H1 (cell line): ENCODE data around the gene ZDHHC22. TPM values are rescaled to one million over a fixed set of nuclear protein-coding genes. Genes with fewer than 3 reads are reported as not detected.

Experiments
- CTCF ChIA-PET: fragments of 300-600 bp; sonication (Branson Sonifier 250); formaldehyde crosslinking; loops from one replicate; lab custom pipeline; 2021; ENCODE audit not compliant: partially characterized antibody; lab: Charles Lee
- POLR2A ChIA-PET: fragments of 300-600 bp; sonication (Branson Sonifier 250); formaldehyde crosslinking; loops from one replicate; lab custom pipeline; 2021; ENCODE audit warnings: inconsistent platforms; ENCODE audit not compliant: partially characterized antibody; lab: Charles Lee
- DNase-seq, 2 experiments: peaks; one replicate each; pipeline versions ENCODE4 v3.0.0 to v3.0.0-alpha.2; 2010 to 2022; ENCODE audit warnings: low spot score in 2 of 2, low read depth in 1 of 2, mixed read lengths in 1 of 2
- FAIRE-seq: peaks from 2 replicates; lab custom pipeline; 2011; peaks lifted over from hg19 to GRCh38; lab: Jason Lieb, UNC
- H2AFZ ChIP-seq: 2 replicates; pipeline ENCODE4 v1.8.1; 2012; ENCODE audit warnings: low read length, inconsistent platforms
- H2AK5ac ChIP-seq: 2 replicates; pipeline ENCODE4 v1.6.1; 2013; ENCODE audit warnings: low read depth, low read length
- H2BK120ac ChIP-seq: replicated peaks from 2 replicates; pipeline ENCODE3; 2013; ENCODE audit warnings: low read depth, low read length, inconsistent platforms
- H2BK12ac ChIP-seq: 2 replicates; pipeline ENCODE4 v1.6.1; 2013; ENCODE audit warnings: low read depth, low read length
- H2BK15ac ChIP-seq: 2 replicates; pipeline ENCODE4 v1.6.1; 2013; ENCODE audit warnings: low read length
- H2BK20ac ChIP-seq: 2 replicates; pipeline ENCODE4 v1.6.1; 2013; ENCODE audit warnings: low read length
- H2BK5ac ChIP-seq: 2 replicates; pipeline ENCODE4 v1.6.1; 2013; ENCODE audit warnings: low read depth, low read length
- H3K14ac ChIP-seq: 2 replicates; pipeline ENCODE4 v1.6.1; 2013; ENCODE audit warnings: inconsistent platforms; ENCODE audit not compliant: insufficient read length
- H3K18ac ChIP-seq: 2 replicates; pipeline ENCODE4 v1.6.1; 2013; ENCODE audit warnings: low read length; ENCODE audit errors: extremely low read depth
- H3K23ac ChIP-seq: 2 replicates; pipeline ENCODE4 v1.6.1; 2013; ENCODE audit warnings: inconsistent platforms; ENCODE audit not compliant: insufficient read length
- H3K23me2 ChIP-seq: 2 replicates; pipeline ENCODE4 v1.6.1; 2013; ENCODE audit warnings: low read depth, low read length
- H3K27ac ChIP-seq: 2 replicates; pipeline ENCODE4 v1.6.1; 2011; ENCODE audit warnings: low read depth, low read length, inconsistent platforms
- H3K27me3 ChIP-seq, 4 experiments: replicated peaks in 1 of 4; 1 replicate in 1 of 4; 2 replicates in 3 of 4; pipeline versions ENCODE4 v1.6.1 to v1.8.1; 2011 to 2013; ENCODE audit warnings: low read length in 3 of 4, mild to moderate bottlenecking in 3 of 4, inconsistent platforms in 2 of 4, mixed read lengths in 2 of 4, moderate library complexity in 1 of 4; ENCODE audit not compliant: control insufficient read depth in 3 of 4, insufficient read depth in 3 of 4; ENCODE audit errors: extremely low read depth in 1 of 4
- H3K36me3 ChIP-seq, 4 experiments: 2 replicates each; pipeline versions ENCODE4 v1.6.1 to v1.8.1; 2011 to 2013; ENCODE audit warnings: mild to moderate bottlenecking in 4 of 4, low read length in 3 of 4, moderate library complexity in 2 of 4, control low read depth in 1 of 4, inconsistent platforms in 1 of 4; ENCODE audit not compliant: insufficient read depth in 4 of 4, control insufficient read depth in 2 of 4
- H3K4ac ChIP-seq: replicated peaks from 2 replicates; pipeline ENCODE3; 2013; ENCODE audit warnings: low read length, low read depth, mixed read lengths, inconsistent platforms; ENCODE audit not compliant: insufficient read length
- H3K4me1 ChIP-seq, 4 experiments: replicated peaks in 1 of 4; 1 replicate in 1 of 4; 2 replicates in 3 of 4; pipeline versions ENCODE4 v1.6.1 to v1.8.1; 2011 to 2013; ENCODE audit warnings: low read length in 3 of 4, inconsistent platforms in 2 of 4, mixed read lengths in 1 of 4; ENCODE audit not compliant: insufficient read depth in 4 of 4, control insufficient read depth in 3 of 4
- H3K4me2 ChIP-seq, 2 experiments: 2 replicates each; pipeline versions ENCODE4 v1.6.1 to v1.8.1; 2011 to 2013; ENCODE audit warnings: low read depth in 2 of 2, low read length in 2 of 2, control low read depth in 1 of 2, inconsistent platforms in 1 of 2, mild to moderate bottlenecking in 1 of 2; ENCODE audit not compliant: insufficient read depth in 1 of 2
- H3K4me3 ChIP-seq, 4 experiments: fragments of 200-600, 300-600 bp in 1 of 4; sonication (generic), shearing (Covaris generic), sonication (Bioruptor Twin) in 1 of 4; 2 replicates each; pipeline versions ENCODE4 v1.5.1 to v1.8.1; 2011 to 2016; ENCODE audit warnings: low read length in 4 of 4, low read depth in 3 of 4, control low read depth in 2 of 4, inconsistent platforms in 2 of 4, mild to moderate bottlenecking in 2 of 4, mixed read lengths in 1 of 4, moderate library complexity in 1 of 4; ENCODE audit not compliant: insufficient read depth in 2 of 4; ENCODE audit errors: extremely low read depth in 1 of 4
- H3K56ac ChIP-seq: replicated peaks from 2 replicates; pipeline ENCODE3; 2013; ENCODE audit warnings: low read depth, mild to moderate bottlenecking, mixed read lengths, low read length, inconsistent platforms; ENCODE audit not compliant: insufficient read length
- H3K79me1 ChIP-seq: 2 replicates; pipeline ENCODE4 v1.6.1; 2013; ENCODE audit warnings: low read depth, low read length, control low read depth
- H3K79me2 ChIP-seq, 2 experiments: 2 replicates each; pipeline versions ENCODE4 v1.6.1 to v1.8.1; 2012 to 2013; ENCODE audit warnings: low read length in 2 of 2, mild to moderate bottlenecking in 2 of 2, inconsistent platforms in 1 of 2; ENCODE audit not compliant: insufficient read depth in 2 of 2, control insufficient read depth in 1 of 2
- H3K9ac ChIP-seq, 4 experiments: replicated peaks in 1 of 4; 1 replicate in 1 of 4; 2 replicates in 3 of 4; pipeline versions ENCODE4 v1.6.1 to v1.8.1; 2011 to 2013; ENCODE audit warnings: low read depth in 3 of 4, low read length in 3 of 4, control low read depth in 2 of 4, mild to moderate bottlenecking in 2 of 4, moderate library complexity in 2 of 4, inconsistent platforms in 1 of 4; ENCODE audit errors: extremely low read depth in 1 of 4
- H3K9me3 ChIP-seq, 2 experiments: 2 replicates each; pipeline versions ENCODE4 v1.6.1 to v1.8.1; 2012 to 2013; ENCODE audit warnings: mild to moderate bottlenecking in 2 of 2, moderate library complexity in 2 of 2, control low read depth in 1 of 2, inconsistent platforms in 1 of 2, low read depth in 1 of 2, low read length in 1 of 2, mixed read lengths in 1 of 2; ENCODE audit not compliant: insufficient read depth in 2 of 2
- H4K20me1 ChIP-seq, 2 experiments: replicated peaks in 1 of 2; 2 replicates each; pipeline versions ENCODE3 to v1.8.1; 2011 to 2013; ENCODE audit warnings: inconsistent platforms in 2 of 2, low read length in 2 of 2, mild to moderate bottlenecking in 1 of 2; ENCODE audit not compliant: insufficient read depth in 2 of 2, control insufficient read depth in 1 of 2
- H4K5ac ChIP-seq: 2 replicates; pipeline ENCODE4 v1.6.1; 2013; ENCODE audit warnings: low read length, low read depth, mixed read lengths, inconsistent platforms; ENCODE audit not compliant: insufficient read length
- H4K8ac ChIP-seq: 2 replicates; pipeline ENCODE4 v1.8.0; 2013; ENCODE audit warnings: mild to moderate bottlenecking, moderate library complexity, low read length, inconsistent platforms; ENCODE audit not compliant: insufficient read depth; ENCODE audit errors: extremely low read depth
- H4K91ac ChIP-seq: replicated peaks from 2 replicates; pipeline ENCODE3; 2013; ENCODE audit warnings: low read length, mixed read lengths, inconsistent platforms; ENCODE audit not compliant: insufficient read length
- ASH2L ChIP-seq: fragments of 200-600, 300-600 bp; sonication (generic); IDR thresholded peaks from one replicate; pipeline ENCODE4 v1.7.1; 2017; ENCODE audit warnings: low read length
- CHD2 ChIP-seq: IDR thresholded peaks from 2 replicates; pipeline ENCODE4 v1.6.1; 2012; ENCODE audit warnings: low read length, improper control_type of control experiment
- EGR1 ChIP-seq: IDR thresholded peaks from 2 replicates; pipeline ENCODE4 v1.6.1; 2011; ENCODE audit warnings: low read depth, low read length, borderline replicate concordance
- EP300 ChIP-seq, 2 experiments: IDR thresholded peaks; 1 replicate in 1 of 2; 2 replicates in 1 of 2; pipeline ENCODE4 v1.6.1; 2011 to 2012; ENCODE audit warnings: low read depth in 2 of 2, low read length in 2 of 2, mild to moderate bottlenecking in 2 of 2, borderline replicate concordance in 1 of 2, inconsistent platforms in 1 of 2, moderate library complexity in 1 of 2
- GABPA ChIP-seq: IDR thresholded peaks from 2 replicates; pipeline ENCODE4 v1.6.1; 2011; ENCODE audit warnings: mild to moderate bottlenecking, low read length, moderate library complexity, borderline replicate concordance; ENCODE audit not compliant: insufficient read depth
- GTF2F1 ChIP-seq: IDR thresholded peaks from 2 replicates; pipeline ENCODE4 v1.6.1; 2012; ENCODE audit warnings: low read depth, low read length, improper control_type of control experiment, borderline replicate concordance
- POLR2A ChIP-seq, 2 experiments: IDR thresholded peaks; 1 replicate in 1 of 2; 2 replicates in 1 of 2; pipeline ENCODE4 v1.6.1; 2011; ENCODE audit warnings: low read depth in 2 of 2, low read length in 2 of 2, mild to moderate bottlenecking in 2 of 2; ENCODE audit errors: control extremely low read depth in 1 of 2
- POLR2AphosphoS5 ChIP-seq: IDR thresholded peaks from 2 replicates; pipeline ENCODE4 v1.6.1; 2011; ENCODE audit warnings: low read depth, low read length
- RFX5 ChIP-seq: IDR thresholded peaks from 2 replicates; pipeline ENCODE4 v1.6.1; 2011; ENCODE audit warnings: low read depth, low read length, improper control_type of control experiment, borderline replicate concordance
- RNF2 ChIP-seq: fragments of 200-900, 300-1000 bp; sonication (generic); IDR thresholded peaks from 2 replicates; pipeline ENCODE4 v1.7.1; 2016; ENCODE audit warnings: borderline replicate concordance, low read depth, mild to moderate bottlenecking, antibody characterized with exemption, low read length; ENCODE audit not compliant: poor library complexity, severe bottlenecking; ENCODE audit errors: missing control alignments
- SP1 ChIP-seq: IDR thresholded peaks from 2 replicates; pipeline ENCODE4 v1.6.1; 2011; ENCODE audit warnings: low read depth, low read length
- SP4 ChIP-seq: IDR thresholded peaks from 2 replicates; pipeline ENCODE4 v1.6.1; 2012; ENCODE audit warnings: low read length, inconsistent platforms
- SUZ12 ChIP-seq: fragments of 200-600 bp; sonication (generic); IDR thresholded peaks from 2 replicates; pipeline ENCODE4 v1.6.1; 2012; ENCODE audit warnings: mild to moderate bottlenecking, inconsistent platforms, low read length, moderate library complexity, mixed read lengths
- YY1 ChIP-seq: IDR thresholded peaks from 2 replicates; pipeline ENCODE4 v1.6.1; 2011; ENCODE audit warnings: low read depth, mild to moderate bottlenecking, low read length
- WGBS, 2 experiments: shearing (Covaris generic) in 1 of 2; methylation state at CpG; one replicate each; pipeline versions ENCODE4 v1.1.6 to v1.1.7; 2013 to 2015; ENCODE audit warnings: low lambda C conversion rate in 2 of 2, mixed read lengths in 2 of 2, inconsistent platforms in 1 of 2, low coverage in 1 of 2, missing lambda C conversion rate in 1 of 2; ENCODE audit not compliant: insufficient replicate concordance in 2 of 2, insufficient coverage in 1 of 2, insufficient read length in 1 of 2; ENCODE audit errors: extremely low coverage in 1 of 2, missing lambda C conversion rate in 1 of 2; 5-methylcytosine and 5-hydroxymethylcytosine counted together
- polyA plus RNA-seq, 7 experiments: library from polyadenylated mRNA; depleted of rRNA in 3 of 7; stranded (reverse) in 5 of 7; unstranded in 2 of 7; fragments of >200 nt in 5 of 7; fragments of 200-250 nt in 2 of 7; gene quantifications; 1 replicate in 5 of 7; 2 replicates in 1 of 7; 4 replicates in 1 of 7; pipeline versions ENCODE4 v1.2.1 to v1.2.3, GENCODE V29; 2011 to 2013; ENCODE audit warnings: missing spikeins in 2 of 7, mixed read lengths in 2 of 7
- total RNA-seq: library from RNA; stranded (reverse); fragmentation: NEBNext Ultra II Directional; extraction: Animal tissue kit (Norgen Biotek cat#: 25700); gene quantifications from 2 replicates; pipeline ENCODE4 v1.2.1, GENCODE V29; 2021

The ZDHHC22 gene
- total and polyA plus RNA-seq, 2 of the 8 experiments (the other 6 are each of a cell fraction or from before 2014, with no cell fraction given), result 23.8 to 55.2 TPM

- no peak overlapping the region for H2BK5ac ChIP-seq
- H2AFZ ChIP-seq, result no peak overlapping the region
- H3K4ac ChIP-seq, result no peak overlapping the region
- H4K20me1 ChIP-seq, result no peaks in the 10 kb centered on the region
- ChIA-PET POLR2A (interaction anchor here (0.6 to 5.7 kb wide), 11 partner anchors 8 to 235 kb away, joined by 3 to 45 read pairs (median 4); no protein-coding TSS in a partner anchor), CTCF (interaction anchor here (0.7 to 56.8 kb wide), 9 partner anchors 9 to 302 kb away, joined by 3 to 1490 read pairs (median 10); partner anchors contain the start of gene ZDHHC22)
- no peak overlapping the region; the same call in 1 of the 2 replicates for H3K18ac ChIP-seq
- H3K79me2 ChIP-seq, result no peaks in the 10 kb centered on the region
- no peak overlapping the region for H3K4me3 ChIP-seq
- no peak for DNase-seq
- no peaks in the 10 kb centered on the region for H3K36me3 ChIP-seq
- no peak overlapping the region for H4K91ac ChIP-seq
- H3K9me3 ChIP-seq, result peaks cover 10 to 11% of the 10 kb centered on the region in 2 experiments
- no peaks in the 10 kb centered on the region for H3K27me3 ChIP-seq
- H2BK20ac ChIP-seq, result no peak overlapping the region
- H2BK120ac ChIP-seq, result no peak overlapping the region
- H3K9ac ChIP-seq, result no peak overlapping the region; a peak in 1 of 7 replicates
- H2BK12ac ChIP-seq, result peak overlapping the region; percentile 99; the same call in 1 of the 2 replicates
- H3K56ac ChIP-seq, result no peak overlapping the region
- no peak overlapping the region for H3K23ac ChIP-seq
- no peak overlapping the region for H3K14ac ChIP-seq
- FAIRE-seq, result no peak
- no peak overlapping the region for H3K4me2 ChIP-seq
- no peaks in the 10 kb centered on the region for H3K23me2 ChIP-seq
- H4K5ac ChIP-seq, result no peak overlapping the region
- no peaks in the 10 kb centered on the region for H3K79me1 ChIP-seq
- peak overlapping the region; percentile 54 for H3K27ac ChIP-seq
- H3K4me1 ChIP-seq, result peaks cover 10 to 30% (median 19%) of the 10 kb centered on the region in 4 experiments
- H2BK15ac ChIP-seq, result no peak overlapping the region
- H2AK5ac ChIP-seq, result peak overlapping the region; percentile 98; the same call in 1 of the 2 replicates
- 85% methylated on average over 4 of the region's 6 CpGs; no CpG with 5 or more reads in 1 of the 2 experiments for WGBS, 2 experiments
- H4K8ac ChIP-seq, result no peak overlapping the region
- TF ChIP-seq POLR2AphosphoS5 (no peak), YY1 (no peak), GTF2F1 (no peak), SUZ12 (no peak), SP4 (no peak), SP1 (no peak), EP300 (IDR thresholded peaks at IDR 0.05; ENCODE audit: borderline replicate concordance in 1 of 2, low read depth in 2 of 2, low read length in 2 of 2) (no peak), RNF2 (no peak), RFX5 (no peak), EGR1 (no peak), ASH2L (no peak), CHD2 (no peak), GABPA (no peak), POLR2A (IDR thresholded peaks at IDR 0.05; ENCODE audit: control extremely low read depth in 1 of 2, low read depth in 2 of 2, low read length in 2 of 2) (no peak)
These were observed 54.6 kb downstream of the ZDHHC22 start for GRCh38 chr14:77086951-77087350.
